ENCODE results near the gene IL4R. TPM values are rescaled to one million over a fixed set of nuclear protein-coding genes. Genes with fewer than 3 reads are reported as not detected.
"Not testable (repeated sequence)": the region's sequence is repeated elsewhere in the genome, so short reads cannot be mapped to it uniquely, and the experiment has no call there.

The IL4R gene
- total and polyA plus RNA-seq, 10 of the 15 experiments (the other 5 are each of a cell fraction or from before 2014, with no cell fraction given): 2.6 to 70.4 (median 36.6) TPM

- H4K20me1 ChIP-seq (ENCODE audit: control insufficient read depth, insufficient read depth); H2AFZ ChIP-seq (ENCODE audit: control insufficient read depth, low read depth, low read length); H3K4me2 ChIP-seq (ENCODE audit: control insufficient read depth, insufficient read depth); in situ Hi-C loops (cut with MboI); H3K27ac ChIP-seq (ENCODE audit: control insufficient read depth, insufficient read depth); BruUV-seq (replicated peaks); DNase-seq (ENCODE audit: low read depth, low spot score); H3K9me3 ChIP-seq (replicated peaks; ENCODE audit: control insufficient read depth, insufficient read depth, low read length); ATAC-seq; H3K79me2 ChIP-seq (ENCODE audit: control insufficient read depth, insufficient read depth, low read length); H3K9ac ChIP-seq (ENCODE audit: control insufficient read depth, insufficient read depth, low read length); H3K4me3 ChIP-seq; FAIRE-seq; H3K36me3 ChIP-seq (ENCODE audit: control insufficient read depth in 2 of 2, insufficient read depth in 2 of 2, low read length in 1 of 2); intact Hi-C loops (cut with micrococcal nuclease; ENCODE audit: unreplicated experiment); H3K27me3 ChIP-seq (replicated peaks in 1 of 2; ENCODE audit: control insufficient read depth in 2 of 2, insufficient read depth in 2 of 2, low read length in 1 of 2): not testable (repeated sequence)
- SMC1A ChIA-PET (ENCODE audit: uncharacterized antibody, unreplicated experiment): interaction anchor here (2.1 to 12.4 kb wide), 6 partner anchors 10 to 45 kb away, joined by 7 to 178 read pairs (median 58); no protein-coding TSS in a partner anchor
- RAD21 ChIA-PET (ENCODE audit: unreplicated experiment): interaction anchor here (2.2 to 8.9 kb wide), 6 partner anchors 10 to 94 kb away, joined by 9 to 105 read pairs (median 29); no protein-coding TSS in a partner anchor
- 96% methylated on average over 7 of the region's 7 CpGs for WGBS (ENCODE audit: insufficient coverage, insufficient replicate concordance, low lambda C conversion rate, missing lambda C conversion rate)
- POLR2A ChIA-PET: interaction anchor here (0.7 to 5.6 kb wide), 3 partner anchors 15 to 39 kb away, joined by 4 to 34 read pairs (median 5); no protein-coding TSS in a partner anchor
- H3K4me1 ChIP-seq (ENCODE audit: control insufficient read depth, insufficient read depth, low read length): peaks cover 16% of the 10 kb centered on the region
- CTCF ChIA-PET: interaction anchor here (0.9 to 10.7 kb wide), 4 partner anchors 31 to 95 kb away, joined by 3 to 121 read pairs (median 7); no protein-coding TSS in a partner anchor
Measured at GRCh38 chr16:27272697-27273096, 41.1 kb upstream of the IL4R start.

GRCh38 chr16:27273330-27273669 is 40.5 kb upstream of the IL4R start:
- no peaks in the 10 kb centered on the region for H3K9me3 ChIP-seq (replicated peaks; ENCODE audit: control insufficient read depth, insufficient read depth, low read length)
- in situ Hi-C loops (cut with MboI) (no loop called here), intact Hi-C loops (cut with micrococcal nuclease; ENCODE audit: unreplicated experiment) (no loop called here)
- no peak for DNase-seq (ENCODE audit: low read depth, low spot score)
- H4K20me1 ChIP-seq (ENCODE audit: control insufficient read depth, insufficient read depth): no peaks in the 10 kb centered on the region
- ChIA-PET RAD21 (ENCODE audit: unreplicated experiment) (interaction anchor here (0.8 to 8.9 kb wide), 16 partner anchors 8 to 154 kb away, joined by 3 to 105 read pairs (median 8); partner anchors contain the start of gene IL21R), SMC1A (ENCODE audit: uncharacterized antibody, unreplicated experiment) (interaction anchor here (0.7 to 12.4 kb wide), 14 partner anchors 8 to 133 kb away, joined by 3 to 178 read pairs (median 8); no protein-coding TSS in a partner anchor), CTCF (interaction anchor here (0.7 to 10.7 kb wide), 9 partner anchors 8 to 181 kb away, joined by 3 to 121 read pairs (median 6); no protein-coding TSS in a partner anchor), POLR2A (interaction anchor here (0.6 to 5.6 kb wide), 10 partner anchors 9 to 128 kb away, joined by 3 to 34 read pairs (median 8); partner anchors contain the start of gene IL21R)
- no peak overlapping the region for H3K9ac ChIP-seq (ENCODE audit: control insufficient read depth, insufficient read depth, low read length)
- BruUV-seq (replicated peaks): no TSS peak
- TF ChIP-seq IRF3 (IDR thresholded peaks at IDR 0.05) (no peak), TARDBP (IDR thresholded peaks at IDR 0.05; ENCODE audit: borderline replicate concordance) (no peak), CTCF (IDR thresholded peaks at IDR 0.05 in 2 of 3, conservative IDR thresholded peaks at IDR 0.05 in 1 of 3; ENCODE audit: control insufficient read depth in 2 of 3, extremely low read depth in 1 of 3, insufficient read depth in 1 of 3, low read depth in 3 of 3, low read length in 3 of 3) (no peak), DPF2 (IDR thresholded peaks at IDR 0.05) (no peak), ZSCAN29 (IDR thresholded peaks at IDR 0.05) (no peak), BMI1 (IDR thresholded peaks at IDR 0.05; ENCODE audit: borderline replicate concordance) (no peak), NFXL1 (IDR thresholded peaks at IDR 0.05; ENCODE audit: borderline replicate concordance) (no peak), ZBED1 (IDR thresholded peaks at IDR 0.05; ENCODE audit: borderline replicate concordance) (no peak), MTA2 (IDR thresholded peaks at IDR 0.05; ENCODE audit: low read depth) (no peak), PKNOX1 (IDR thresholded peaks at IDR 0.05) (no peak), TCF3 (IDR thresholded peaks at IDR 0.05; ENCODE audit: borderline replicate concordance, insufficient read depth, low read depth, low read length) (no peak)
- ATAC-seq: no peak
- peaks cover 16% of the 10 kb centered on the region for H3K4me1 ChIP-seq (ENCODE audit: control insufficient read depth, insufficient read depth, low read length)
- WGBS (ENCODE audit: insufficient coverage, insufficient replicate concordance, low lambda C conversion rate, missing lambda C conversion rate): 99% methylated on average over 4 of the region's 4 CpGs
- H3K4me3 ChIP-seq: no peak overlapping the region
- FAIRE-seq: no peak
- peaks cover 5% of the 10 kb centered on the region for H3K79me2 ChIP-seq (ENCODE audit: control insufficient read depth, insufficient read depth, low read length)
- H3K27me3 ChIP-seq (replicated peaks in 1 of 2; ENCODE audit: control insufficient read depth in 2 of 2, insufficient read depth in 2 of 2, low read length in 1 of 2): no peaks in the 10 kb centered on the region
- H2AFZ ChIP-seq (ENCODE audit: control insufficient read depth, low read depth, low read length): no peak overlapping the region
- no peak overlapping the region for H3K27ac ChIP-seq (ENCODE audit: control insufficient read depth, insufficient read depth)
- no peak overlapping the region for H3K4me2 ChIP-seq (ENCODE audit: control insufficient read depth, insufficient read depth)
- no peaks in the 10 kb centered on the region for H3K36me3 ChIP-seq (ENCODE audit: control insufficient read depth in 2 of 2, insufficient read depth in 2 of 2, low read length in 1 of 2)
